Breast epithelium (tissue), 4 donors: ENCODE data around the gene CENPE. TPM values are rescaled to one million over a fixed set of nuclear protein-coding genes. Genes with fewer than 3 reads are reported as not detected.

Source experiments
- DNase-seq, 2 donors: peaks; one replicate each; pipeline ENCODE4 v3.0.0-alpha.2; 2019; ENCODE audit warnings: low spot score in 2 of 2
- H3K27ac ChIP-seq, 2 donors: fragments of 200-600 bp; sonication (generic) in 1 of 2; one replicate each; pipeline ENCODE4 v1.5.1; 2016 to 2019; ENCODE audit warnings: mild to moderate bottlenecking in 1 of 2
- H3K27me3 ChIP-seq, 2 donors: fragments of 200-600 bp; sonication (generic) in 1 of 2; one replicate each; pipeline versions ENCODE4 v1.5.1 to v1.6.0; 2017 to 2019; ENCODE audit warnings: control low read depth in 1 of 2, mild to moderate bottlenecking in 1 of 2
- H3K36me3 ChIP-seq: fragments of 200-600 bp; one replicate; pipeline ENCODE4 v1.5.1; 2019
- H3K4me1 ChIP-seq, 2 donors: fragments of 200-600 bp; sonication (generic); one replicate each; pipeline ENCODE4 v1.5.1; 2016 to 2019; ENCODE audit warnings: control low read depth in 1 of 2
- H3K4me3 ChIP-seq, 3 donors: fragments of 200-600 bp; sonication (generic); 1 replicate in 2 of 3; 2 replicates in 1 of 3; pipeline ENCODE4 v1.5.1; 2016 to 2019; ENCODE audit warnings: mild to moderate bottlenecking in 3 of 3, moderate library complexity in 2 of 3
- H3K9me3 ChIP-seq, 2 donors: fragments of 200-600 bp; sonication (generic) in 1 of 2; one replicate each; pipeline ENCODE4 v1.5.1; 2016 to 2019; ENCODE audit warnings: control low read depth in 1 of 2
- POLR2A ChIP-seq: fragments of 450-650 bp; IDR thresholded peaks from one replicate; pipeline ENCODE4 v1.6.1; 2016; ENCODE audit warnings: antibody characterized with exemption, mild to moderate bottlenecking, moderate library complexity
- POLR2AphosphoS5 ChIP-seq, 3 donors: sonication (generic); formaldehyde crosslinking; IDR thresholded peaks; one replicate each; pipeline ENCODE4 v1.6.1; 2017; ENCODE audit warnings: antibody characterized with exemption in 3 of 3
- intact Hi-C: fragments of 100-400 bp; cut with DNase I; formaldehyde crosslinking; loops from one replicate; pipeline ENCODE4 v1.15.1; 2023; ENCODE audit warnings: low total_unique reads
- total RNA-seq, 3 donors: library from RNA; depleted of rRNA; stranded (reverse); fragments of >200 nt; gene quantifications; one replicate each; pipeline ENCODE4 v1.1.0, GENCODE V29; 2016
- TF ChIP-seq, protein P1 (sequence below), 3 donors: fragments of 450-650 bp; IDR thresholded peaks; one replicate each; pipeline ENCODE4 v1.5.1; 2016 to 2017; ENCODE audit warnings: antibody characterized with exemption in 3 of 3, mild to moderate bottlenecking in 3 of 3, moderate library complexity in 3 of 3

The CENPE gene
- total RNA-seq, 3 donors from 2014 or later, result 0.33 to 2.6 (median 1.3) TPM

DNA sequence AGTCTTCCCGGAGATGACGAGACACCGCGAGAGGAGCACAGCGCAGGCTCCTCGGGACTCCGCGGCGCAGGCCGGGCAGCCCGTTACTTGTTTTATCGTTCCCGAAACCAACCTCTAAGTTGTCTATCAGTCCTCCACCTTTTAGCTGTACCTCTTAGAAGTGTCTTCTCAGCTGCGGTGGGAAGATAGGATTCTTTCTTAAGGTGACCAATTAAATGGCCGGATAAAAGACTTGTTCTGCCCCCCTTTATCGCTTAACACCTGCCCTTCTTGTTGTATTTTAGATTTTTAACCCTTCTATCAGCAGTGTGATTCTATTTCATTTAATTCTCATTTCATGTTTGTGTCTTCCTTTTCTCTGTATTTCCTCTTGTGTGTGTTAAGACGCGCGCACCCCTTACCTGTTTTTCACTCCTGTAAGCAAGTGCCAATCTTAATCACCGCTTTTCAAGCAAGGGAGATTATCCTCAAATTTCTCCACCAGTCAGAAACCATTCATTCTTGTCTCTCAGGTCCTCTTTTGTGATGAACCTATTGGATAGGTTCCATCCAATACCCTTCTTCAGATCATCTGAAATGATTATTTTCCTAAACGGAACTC lies 121.3 kb downstream of the CENPE start, which contains the start of gene SLC9B2:
TSS of gene SLC9B2 (minus strand) at position 15 of the 601 bp plus-strand sequence. CDS start 9,211 bp downstream, outside the sequence.
- Histone ChIP-seq H3K27ac (peak within 1 kb of the TSS; percentile 86 to 93), H3K27me3 (no peaks in the 10 kb centered on the region), H3K4me3 (peak within 1 kb of the TSS; percentile 73 to 90 (median 82)), H3K9me3 (no peaks in the 10 kb centered on the region), H3K36me3 (no peaks in the 10 kb centered on the region), H3K4me1 (no peaks in the 10 kb centered on the region)
- DNase-seq, result no peak
- TF ChIP-seq POLR2AphosphoS5 (IDR thresholded peaks at IDR 0.05) (no peak), POLR2A (no peak)
- TF ChIP-seq, protein P1, sequence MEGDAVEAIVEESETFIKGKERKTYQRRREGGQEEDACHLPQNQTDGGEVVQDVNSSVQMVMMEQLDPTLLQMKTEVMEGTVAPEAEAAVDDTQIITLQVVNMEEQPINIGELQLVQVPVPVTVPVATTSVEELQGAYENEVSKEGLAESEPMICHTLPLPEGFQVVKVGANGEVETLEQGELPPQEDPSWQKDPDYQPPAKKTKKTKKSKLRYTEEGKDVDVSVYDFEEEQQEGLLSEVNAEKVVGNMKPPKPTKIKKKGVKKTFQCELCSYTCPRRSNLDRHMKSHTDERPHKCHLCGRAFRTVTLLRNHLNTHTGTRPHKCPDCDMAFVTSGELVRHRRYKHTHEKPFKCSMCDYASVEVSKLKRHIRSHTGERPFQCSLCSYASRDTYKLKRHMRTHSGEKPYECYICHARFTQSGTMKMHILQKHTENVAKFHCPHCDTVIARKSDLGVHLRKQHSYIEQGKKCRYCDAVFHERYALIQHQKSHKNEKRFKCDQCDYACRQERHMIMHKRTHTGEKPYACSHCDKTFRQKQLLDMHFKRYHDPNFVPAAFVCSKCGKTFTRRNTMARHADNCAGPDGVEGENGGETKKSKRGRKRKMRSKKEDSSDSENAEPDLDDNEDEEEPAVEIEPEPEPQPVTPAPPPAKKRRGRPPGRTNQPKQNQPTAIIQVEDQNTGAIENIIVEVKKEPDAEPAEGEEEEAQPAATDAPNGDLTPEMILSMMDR (IDR thresholded peaks at IDR 0.05), result no peak
- intact Hi-C loops, result no loop called here

DNA sequence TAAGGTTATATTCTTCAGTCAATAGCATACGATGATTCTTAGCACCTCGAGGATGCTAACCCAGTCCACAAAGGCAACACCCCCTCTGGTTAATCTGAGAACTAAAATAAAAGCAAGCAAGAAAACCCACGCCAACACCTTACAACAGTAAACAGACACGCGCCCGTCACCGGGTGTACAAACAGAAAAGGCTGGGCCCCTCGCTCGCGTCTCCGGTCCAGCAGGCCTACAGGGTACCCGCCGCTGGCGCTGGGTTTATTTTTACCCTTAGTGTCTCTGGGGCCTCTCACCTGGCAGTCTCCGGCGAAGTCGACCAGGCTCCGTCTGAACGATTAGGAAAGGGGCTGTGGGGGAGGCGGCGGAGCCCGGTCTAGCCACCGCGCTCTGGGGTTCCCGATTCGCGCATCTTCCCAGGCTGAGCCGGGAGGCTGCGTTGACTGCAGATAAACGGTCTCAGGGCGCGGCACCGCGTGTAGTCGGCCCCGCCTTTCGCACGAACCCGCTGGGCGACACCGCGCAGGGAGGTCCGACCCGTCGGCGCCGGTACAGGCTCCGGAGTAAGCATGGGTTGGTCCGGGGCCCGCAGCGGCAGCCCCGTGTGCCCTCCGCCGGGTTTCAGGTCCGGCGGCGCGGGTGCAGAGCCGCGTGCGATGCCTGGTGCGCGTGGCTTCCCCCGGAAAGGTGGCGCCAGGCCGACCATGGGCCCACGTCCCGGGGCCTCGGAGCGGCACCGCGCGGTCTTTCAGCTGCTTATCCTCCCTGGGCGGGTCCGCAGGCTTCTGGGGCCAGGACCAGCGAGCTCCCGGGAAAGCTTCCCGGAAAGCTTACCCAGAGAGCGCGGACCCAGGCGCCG lies 122.0 kb downstream of the CENPE start:
- Histone ChIP-seq H3K36me3 (no peaks in the 10 kb centered on the region), H3K4me3 (peak overlapping the region; percentile 73 to 90 (median 82)), H3K9me3 (no peaks in the 10 kb centered on the region), H3K4me1 (no peaks in the 10 kb centered on the region), H3K27ac (peak overlapping the region; percentile 86 to 93), H3K27me3 (no peaks in the 10 kb centered on the region)
- DNase-seq, result peak; percentile 20 to 54
- TF ChIP-seq, protein P1 (IDR thresholded peaks at IDR 0.05), result no peak
- peak; percentile 37 to 51 (median 50) for TF ChIP-seq POLR2AphosphoS5 (IDR thresholded peaks at IDR 0.05)
- intact Hi-C loops, result no loop called here

- Histone ChIP-seq H3K27me3 (no peaks in the 10 kb centered on the region), H3K4me3 (peak overlapping the region; percentile 73 to 90 (median 82)), H3K9me3 (no peaks in the 10 kb centered on the region), H3K4me1 (no peaks in the 10 kb centered on the region), H3K27ac (peak overlapping the region; percentile 86 to 93), H3K36me3 (no peaks in the 10 kb centered on the region)
- TF ChIP-seq POLR2AphosphoS5 (IDR thresholded peaks at IDR 0.05) (no peak), POLR2A (no peak)
- TF ChIP-seq, protein P1 (IDR thresholded peaks at IDR 0.05), result no peak
- no peak for DNase-seq
- intact Hi-C loops, result no loop called here
Measured at GRCh38 chr4:103075435-103075893, 122.7 kb downstream of the CENPE start.

DNA sequence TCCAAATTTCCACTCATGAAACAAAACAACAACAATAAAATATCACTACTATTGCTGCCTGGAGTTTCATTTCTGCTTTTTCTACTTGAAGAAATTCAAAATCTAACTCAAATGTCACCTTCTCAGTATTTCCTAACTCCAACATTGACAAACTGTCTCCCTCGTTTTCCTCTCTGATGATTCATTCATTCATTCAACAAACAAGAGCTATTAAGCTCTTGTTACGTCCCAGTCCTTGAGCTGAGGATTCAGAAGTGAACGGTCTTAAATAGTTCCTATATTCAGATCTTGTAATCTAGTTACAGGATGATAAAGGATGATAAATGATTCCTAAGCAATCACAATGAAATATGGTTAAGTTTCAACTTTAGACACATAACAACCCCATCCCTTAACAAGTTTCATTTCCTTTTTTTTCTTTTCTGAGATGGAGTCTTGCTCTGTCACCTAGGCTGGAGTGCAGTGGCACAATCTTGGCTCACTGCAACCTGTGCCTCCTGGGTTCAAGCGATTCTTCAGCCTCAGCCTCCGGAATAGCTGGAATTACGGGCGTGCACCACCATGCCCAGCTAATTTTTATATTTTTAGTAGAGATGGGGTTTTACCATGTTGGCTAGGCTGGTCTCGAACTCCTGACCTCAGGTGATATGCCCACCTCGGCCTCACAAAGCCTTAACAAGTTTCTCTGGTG lies 123.3 kb downstream of the CENPE start:
- no peaks in the 10 kb centered on the region for H3K4me1 ChIP-seq
- peak overlapping the region in 1 of 3 donors; percentile 90 for H3K4me3 ChIP-seq
- no peaks in the 10 kb centered on the region for H3K36me3 ChIP-seq
- DNase-seq, result no peak
- no peak overlapping the region for H3K27ac ChIP-seq
- H3K9me3 ChIP-seq, result no peaks in the 10 kb centered on the region
- intact Hi-C loops, result no loop called here
- H3K27me3 ChIP-seq, result no peaks in the 10 kb centered on the region
- TF ChIP-seq POLR2AphosphoS5 (IDR thresholded peaks at IDR 0.05), result no peak
- TF ChIP-seq POLR2A, result no peak
- TF ChIP-seq, protein P1 (IDR thresholded peaks at IDR 0.05), result no peak
